DND-41 (cell line): Measurements from ENCODE around the gene MED23.

Source experiments
- ATAC-seq: fragments of 200-7000 bp; cut with Tn5 transposase; 3 replicates; pipeline ENCODE4 v1.9.1; 2021; ENCODE audit warnings: low read depth; ENCODE audit not compliant: insufficient read depth
- DNase-seq: peaks from one replicate; pipeline ENCODE4 v3.0.0-alpha.2; 2020
- H2AFZ ChIP-seq: 2 replicates; pipeline ENCODE4 v1.6.0; 2012; ENCODE audit warnings: low read depth, low read length
- H3K27ac ChIP-seq: 2 replicates; pipeline ENCODE4 v1.5.1; 2012; ENCODE audit warnings: low read length, inconsistent platforms
- H3K27me3 ChIP-seq: fragments of 200-600 bp; sonication (generic); 2 replicates; pipeline ENCODE4 v1.6.0; 2012; ENCODE audit warnings: low read length, mild to moderate bottlenecking, inconsistent platforms; ENCODE audit not compliant: insufficient read depth, poor library complexity
- H3K36me3 ChIP-seq: 2 replicates; pipeline ENCODE4 v1.5.1; 2012; ENCODE audit warnings: low read length, inconsistent platforms; ENCODE audit not compliant: insufficient read depth
- H3K4me1 ChIP-seq: 2 replicates; pipeline ENCODE4 v1.5.1; 2012; ENCODE audit warnings: mild to moderate bottlenecking, low read length; ENCODE audit not compliant: insufficient read depth
- H3K4me2 ChIP-seq: 2 replicates; pipeline ENCODE4 v1.6.0; 2012; ENCODE audit warnings: mild to moderate bottlenecking, moderate library complexity, low read length, inconsistent platforms; ENCODE audit not compliant: insufficient read depth
- H3K4me3 ChIP-seq, 2 experiments: fragments of 200-600 bp in 1 of 2; shearing (Covaris generic) in 1 of 2; 2 replicates each; pipeline ENCODE4 v1.5.1; 2012 to 2016; ENCODE audit warnings: inconsistent platforms in 2 of 2, low read length in 2 of 2, mild to moderate bottlenecking in 2 of 2, low read depth in 1 of 2, moderate library complexity in 1 of 2
- H3K79me2 ChIP-seq: 2 replicates; pipeline ENCODE4 v1.6.0; 2012; ENCODE audit warnings: low read length, inconsistent platforms; ENCODE audit not compliant: insufficient read depth
- H3K9ac ChIP-seq: 2 replicates; pipeline ENCODE4 v1.6.0; 2012; ENCODE audit warnings: low read depth, mild to moderate bottlenecking, inconsistent platforms, low read length, moderate library complexity
- H3K9me3 ChIP-seq: 2 replicates; pipeline ENCODE4 v1.5.1; 2012; ENCODE audit warnings: low read length, moderate library complexity, mild to moderate bottlenecking, inconsistent platforms; ENCODE audit not compliant: insufficient read depth, severe bottlenecking
- H4K20me1 ChIP-seq: 2 replicates; pipeline ENCODE4 v1.6.0; 2012; ENCODE audit warnings: low read length; ENCODE audit not compliant: insufficient read depth
- EZH2 ChIP-seq: IDR thresholded peaks from 3 replicates; pipeline ENCODE4 v1.6.1; 2012; ENCODE audit warnings: borderline replicate concordance, low read depth, mild to moderate bottlenecking, moderate library complexity, low read length, inconsistent platforms; ENCODE audit not compliant: severe bottlenecking
- TF ChIP-seq, protein P1 (sequence below): IDR thresholded peaks from 2 replicates; pipeline ENCODE4 v1.5.1; 2012; ENCODE audit warnings: borderline replicate concordance, low read length, moderate library complexity, mild to moderate bottlenecking; ENCODE audit not compliant: poor library complexity, severe bottlenecking; ENCODE audit errors: extremely low read depth

Gene MED23

DNA sequence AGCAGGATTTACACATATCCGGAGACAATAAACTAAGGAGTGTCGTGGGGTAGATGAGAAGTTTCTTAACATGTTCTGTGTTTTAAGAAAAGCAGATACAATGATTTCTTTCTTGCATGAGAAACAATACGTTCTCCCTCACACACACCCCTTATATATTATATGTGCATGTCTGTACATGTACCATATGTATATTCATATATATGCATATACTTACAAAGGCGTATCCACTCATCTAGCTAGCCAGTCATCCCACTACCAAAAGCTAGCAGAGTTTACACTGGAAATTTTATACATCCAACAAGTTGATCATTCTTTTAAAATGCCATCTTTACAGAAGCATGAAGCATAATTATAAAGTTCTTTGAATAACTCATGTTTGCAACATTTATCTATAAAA is 40.1 kb downstream of the MED23 start:
- H2AFZ ChIP-seq = no peak overlapping the region
- H3K4me3 ChIP-seq = no peak overlapping the region
- no peak for ATAC-seq
- H3K9ac ChIP-seq = no peak overlapping the region
- no peaks in the 10 kb centered on the region for H3K79me2 ChIP-seq
- peaks cover 87% of the 10 kb centered on the region for H3K36me3 ChIP-seq
- H3K4me2 ChIP-seq = no peak overlapping the region
- no peaks in the 10 kb centered on the region for H3K27me3 ChIP-seq
- no peaks in the 10 kb centered on the region for H3K4me1 ChIP-seq
- no peak overlapping the region for H3K27ac ChIP-seq
- H3K9me3 ChIP-seq = no peaks in the 10 kb centered on the region
- H4K20me1 ChIP-seq = no peaks in the 10 kb centered on the region
- TF ChIP-seq EZH2 = no peak
- TF ChIP-seq, protein P1, sequence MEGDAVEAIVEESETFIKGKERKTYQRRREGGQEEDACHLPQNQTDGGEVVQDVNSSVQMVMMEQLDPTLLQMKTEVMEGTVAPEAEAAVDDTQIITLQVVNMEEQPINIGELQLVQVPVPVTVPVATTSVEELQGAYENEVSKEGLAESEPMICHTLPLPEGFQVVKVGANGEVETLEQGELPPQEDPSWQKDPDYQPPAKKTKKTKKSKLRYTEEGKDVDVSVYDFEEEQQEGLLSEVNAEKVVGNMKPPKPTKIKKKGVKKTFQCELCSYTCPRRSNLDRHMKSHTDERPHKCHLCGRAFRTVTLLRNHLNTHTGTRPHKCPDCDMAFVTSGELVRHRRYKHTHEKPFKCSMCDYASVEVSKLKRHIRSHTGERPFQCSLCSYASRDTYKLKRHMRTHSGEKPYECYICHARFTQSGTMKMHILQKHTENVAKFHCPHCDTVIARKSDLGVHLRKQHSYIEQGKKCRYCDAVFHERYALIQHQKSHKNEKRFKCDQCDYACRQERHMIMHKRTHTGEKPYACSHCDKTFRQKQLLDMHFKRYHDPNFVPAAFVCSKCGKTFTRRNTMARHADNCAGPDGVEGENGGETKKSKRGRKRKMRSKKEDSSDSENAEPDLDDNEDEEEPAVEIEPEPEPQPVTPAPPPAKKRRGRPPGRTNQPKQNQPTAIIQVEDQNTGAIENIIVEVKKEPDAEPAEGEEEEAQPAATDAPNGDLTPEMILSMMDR = no peak
- no peak for DNase-seq

DNA sequence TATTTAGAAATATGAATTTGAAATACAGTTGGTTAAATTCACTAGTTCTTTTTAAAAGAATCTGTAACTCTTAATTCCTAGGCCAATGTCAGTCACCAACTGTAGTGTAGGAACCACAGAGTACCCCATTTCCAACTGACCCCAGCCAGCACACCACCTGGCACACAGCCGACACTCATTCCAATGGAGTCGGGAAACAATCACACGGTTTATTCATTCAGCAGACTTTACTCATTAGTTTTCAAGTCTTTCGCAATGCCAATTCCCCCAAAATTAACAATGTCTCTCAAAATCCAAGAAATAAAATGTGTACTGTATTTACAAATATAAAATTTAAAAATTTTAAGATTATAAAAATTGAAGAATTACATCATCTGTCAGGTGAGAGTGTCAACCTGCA is 41.5 kb downstream of the MED23 start:
- ATAC-seq (no peak), DNase-seq (no peak)
- H4K20me1 ChIP-seq = no peaks in the 10 kb centered on the region
- TF ChIP-seq, protein P1 = no peak
- TF ChIP-seq EZH2 = no peak
- no peak overlapping the region for H3K4me2 ChIP-seq
- no peak overlapping the region for H2AFZ ChIP-seq
- H3K4me3 ChIP-seq = no peak overlapping the region
- no peak overlapping the region for H3K9ac ChIP-seq
- H3K79me2 ChIP-seq = no peaks in the 10 kb centered on the region
- no peaks in the 10 kb centered on the region for H3K9me3 ChIP-seq
- peaks cover 88% of the 10 kb centered on the region for H3K36me3 ChIP-seq
- no peaks in the 10 kb centered on the region for H3K4me1 ChIP-seq
- H3K27ac ChIP-seq = no peak overlapping the region
- no peaks in the 10 kb centered on the region for H3K27me3 ChIP-seq

DNA sequence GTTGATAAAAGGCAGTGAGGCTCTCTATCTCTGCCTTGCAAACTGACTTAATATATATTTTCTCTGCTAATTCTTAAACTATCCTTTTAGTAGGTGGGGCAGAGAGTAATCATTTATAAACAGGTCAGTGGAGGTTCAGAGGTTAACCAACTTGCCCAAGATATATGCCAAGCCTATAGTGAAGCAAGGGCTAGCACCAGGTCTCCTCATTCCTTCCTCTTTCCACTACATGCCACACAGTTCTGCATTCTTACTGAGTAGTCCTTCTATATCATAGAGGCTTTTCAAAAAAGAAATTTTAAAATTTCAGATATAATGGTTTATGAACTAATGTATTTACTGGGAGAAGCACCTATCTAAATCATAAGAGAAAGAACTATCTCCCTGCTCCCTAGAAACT is 46.5 kb downstream of the MED23 start:
- H4K20me1 ChIP-seq = no peaks in the 10 kb centered on the region
- H3K9ac ChIP-seq = no peak overlapping the region
- DNase-seq (no peak), ATAC-seq (no peak)
- H3K4me2 ChIP-seq = no peak overlapping the region
- H2AFZ ChIP-seq = no peak overlapping the region
- H3K4me1 ChIP-seq = no peaks in the 10 kb centered on the region
- H3K4me3 ChIP-seq = no peak overlapping the region
- no peak for TF ChIP-seq EZH2
- TF ChIP-seq, protein P1 = no peak
- H3K9me3 ChIP-seq = no peaks in the 10 kb centered on the region
- H3K79me2 ChIP-seq = no peaks in the 10 kb centered on the region
- H3K27ac ChIP-seq = no peak overlapping the region
- H3K27me3 ChIP-seq = no peaks in the 10 kb centered on the region
- peaks cover 68% of the 10 kb centered on the region for H3K36me3 ChIP-seq

DNA sequence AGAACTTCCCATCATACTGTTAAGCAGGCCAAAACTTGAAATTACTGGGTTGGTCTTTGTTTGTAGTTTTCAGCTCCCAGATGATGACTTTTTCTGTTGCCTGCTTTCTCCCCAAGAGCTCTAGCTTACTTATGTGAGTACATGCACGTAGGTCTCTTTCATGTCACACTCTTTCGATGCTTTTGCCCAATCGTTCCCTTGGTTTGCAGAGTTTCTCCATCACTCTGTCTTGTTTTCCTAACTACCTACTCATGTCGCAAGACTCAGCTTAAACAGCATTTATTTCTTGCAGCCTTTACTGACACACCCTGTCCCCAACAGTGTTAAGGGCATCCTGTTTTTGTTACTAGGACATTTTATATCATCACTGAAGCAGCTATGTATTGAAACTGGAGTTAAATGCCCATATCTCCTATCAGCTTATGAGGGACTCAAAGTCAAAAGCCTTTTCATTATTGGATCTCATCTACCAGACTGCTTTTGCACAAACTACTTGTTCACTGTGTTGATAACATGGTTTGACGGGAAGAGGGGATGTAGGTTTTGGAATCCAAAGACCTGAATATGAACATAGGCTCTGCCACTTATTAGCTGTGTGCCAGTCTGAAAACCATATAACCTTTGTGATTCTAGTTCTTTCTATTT is 52.1 kb downstream of the MED23 start:
- no peak overlapping the region for H3K4me3 ChIP-seq
- TF ChIP-seq, protein P1 = no peak
- TF ChIP-seq EZH2 = no peak
- H3K79me2 ChIP-seq = no peaks in the 10 kb centered on the region
- H3K27ac ChIP-seq = no peak overlapping the region
- H3K4me2 ChIP-seq = no peak overlapping the region
- H3K27me3 ChIP-seq = no peaks in the 10 kb centered on the region
- H3K9me3 ChIP-seq = no peaks in the 10 kb centered on the region
- no peak overlapping the region for H2AFZ ChIP-seq
- peaks cover 17% of the 10 kb centered on the region; the same call in 1 of the 2 replicates for H3K36me3 ChIP-seq
- no peaks in the 10 kb centered on the region for H4K20me1 ChIP-seq
- ATAC-seq = no peak
- DNase-seq = no peak
- no peak overlapping the region for H3K9ac ChIP-seq
- H3K4me1 ChIP-seq = no peaks in the 10 kb centered on the region
